ENCODE data around the gene PI4KA.

Gene PI4KA

GRCh38 chr22:20889025-20889704 lies 30.6 kb upstream of the PI4KA start:
- peaks cover 36% of the 10 kb centered on the region for H3K36me3 ChIP-seq
- no peak for DNase-seq
- H3K27me3 ChIP-seq (ENCODE audit: insufficient read depth, low read depth, severe bottlenecking): no peaks in the 10 kb centered on the region
- H3K9me3 ChIP-seq (ENCODE audit: severe bottlenecking): no peaks in the 10 kb centered on the region
- peak overlapping the region; percentile 29 for H3K27ac ChIP-seq
- no peak overlapping the region for H3K4me3 ChIP-seq (ENCODE audit: low read depth, low read length)
- no peak for TF ChIP-seq CTCF (IDR thresholded peaks at IDR 0.05; ENCODE audit: low read depth, low read length)

- Histone ChIP-seq H3K27me3 (ENCODE audit: insufficient read depth, low read depth, severe bottlenecking) (no peaks in the 10 kb centered on the region), H3K4me3 (ENCODE audit: low read depth, low read length) (no peak overlapping the region), H3K27ac (no peak overlapping the region), H3K9me3 (ENCODE audit: severe bottlenecking) (no peaks in the 10 kb centered on the region), H3K36me3 (peaks cover 47% of the 10 kb centered on the region)
- no peak for TF ChIP-seq CTCF (IDR thresholded peaks at IDR 0.05; ENCODE audit: low read depth, low read length)
- no peak for DNase-seq
Measured at GRCh38 chr22:20887375-20887774, 28.8 kb upstream of the PI4KA start.

GRCh38 chr22:20885557-20886323 lies 27.1 kb upstream of the PI4KA start:
- Histone ChIP-seq H3K36me3 (peaks cover 60% of the 10 kb centered on the region), H3K9me3 (ENCODE audit: severe bottlenecking) (no peaks in the 10 kb centered on the region), H3K4me3 (ENCODE audit: low read depth, low read length) (no peak overlapping the region), H3K27me3 (ENCODE audit: insufficient read depth, low read depth, severe bottlenecking) (no peaks in the 10 kb centered on the region), H3K27ac (peak overlapping the region; percentile 65)
- DNase-seq: peak; percentile 89
- TF ChIP-seq CTCF (IDR thresholded peaks at IDR 0.05; ENCODE audit: low read depth, low read length): peak; percentile 98

GRCh38 chr22:20885017-20885556 lies 26.5 kb upstream of the PI4KA start:
- TF ChIP-seq CTCF (IDR thresholded peaks at IDR 0.05; ENCODE audit: low read depth, low read length): no peak
- no peak for DNase-seq
- H3K27ac ChIP-seq: peak overlapping the region; percentile 65
- no peaks in the 10 kb centered on the region for H3K27me3 ChIP-seq (ENCODE audit: insufficient read depth, low read depth, severe bottlenecking)
- H3K36me3 ChIP-seq: peaks cover 62% of the 10 kb centered on the region
- H3K4me3 ChIP-seq (ENCODE audit: low read depth, low read length): no peak overlapping the region
- H3K9me3 ChIP-seq (ENCODE audit: severe bottlenecking): no peaks in the 10 kb centered on the region

GRCh38 chr22:20884454-20884853 lies 25.8 kb upstream of the PI4KA start:
- Histone ChIP-seq H3K4me3 (ENCODE audit: low read depth, low read length) (no peak overlapping the region), H3K27ac (no peak overlapping the region), H3K27me3 (ENCODE audit: insufficient read depth, low read depth, severe bottlenecking) (no peaks in the 10 kb centered on the region), H3K9me3 (ENCODE audit: severe bottlenecking) (no peaks in the 10 kb centered on the region), H3K36me3 (peaks cover 62% of the 10 kb centered on the region)
- no peak for TF ChIP-seq CTCF (IDR thresholded peaks at IDR 0.05; ENCODE audit: low read depth, low read length)
- no peak for DNase-seq

All from WERI-Rb-1 (cell line).